ENCODE data around the gene USP12. TPM values are rescaled to one million over a fixed set of nuclear protein-coding genes. Genes with fewer than 3 reads are reported as not detected.
"Not testable (repeated sequence)": the region's sequence is repeated elsewhere in the genome, so short reads cannot be mapped to it uniquely, and the experiment has no call there.

The USP12 gene
- total RNA-seq, 2 donors from 2014 or later, result 22.6 to 40.5 TPM

GRCh38 chr13:27126859-27127258 is 44.8 kb downstream of the USP12 start:
- ATAC-seq (ENCODE audit: insufficient number of reproducible peaks, low FRiP score, low read depth) (no peak), DNase-seq (ENCODE audit: low spot score) (no peak)
- TF ChIP-seq CTCF (IDR thresholded peaks at IDR 0.05), result no peak
- H3K4me1 ChIP-seq (ENCODE audit: control insufficient read depth in 1 of 2, low read depth in 2 of 2), result peaks cover 24 to 67% of the 10 kb centered on the region in 2 donors
- no peaks in the 10 kb centered on the region for H3K36me3 ChIP-seq
- H3K27ac ChIP-seq, result no peak overlapping the region
- H3K9me3 ChIP-seq, result no peaks in the 10 kb centered on the region
- H3K4me3 ChIP-seq, result no peak overlapping the region
- H3K27me3 ChIP-seq (replicated peaks; ENCODE audit: insufficient read depth), result no peaks in the 10 kb centered on the region

GRCh38 chr13:27125357-27126282 is 46.0 kb downstream of the USP12 start:
- TF ChIP-seq CTCF (IDR thresholded peaks at IDR 0.05), result no peak

GRCh38 chr13:27124571-27124970 is 47.0 kb downstream of the USP12 start:
- peaks cover 18 to 67% of the 10 kb centered on the region in 2 donors for H3K4me1 ChIP-seq (ENCODE audit: control insufficient read depth in 1 of 2, low read depth in 2 of 2)
- ATAC-seq (ENCODE audit: insufficient number of reproducible peaks, low FRiP score, low read depth), result no peak

More at GRCh38 chr13:27125357-27126282, 46.0 kb downstream of the USP12 start:
- DNase-seq (ENCODE audit: low spot score) (no peak), ATAC-seq (ENCODE audit: insufficient number of reproducible peaks, low FRiP score, low read depth) (no peak)
- no peaks in the 10 kb centered on the region for H3K9me3 ChIP-seq
- H3K4me3 ChIP-seq, result no peak overlapping the region
- no peak overlapping the region for H3K27ac ChIP-seq
- peaks cover 20 to 67% of the 10 kb centered on the region in 2 donors for H3K4me1 ChIP-seq (ENCODE audit: control insufficient read depth in 1 of 2, low read depth in 2 of 2)
- no peaks in the 10 kb centered on the region for H3K27me3 ChIP-seq (replicated peaks; ENCODE audit: insufficient read depth)
- H3K36me3 ChIP-seq, result no peaks in the 10 kb centered on the region

GRCh38 chr13:27123445-27123844 is 48.2 kb downstream of the USP12 start:
- not testable (repeated sequence) for H3K27me3 ChIP-seq (replicated peaks; ENCODE audit: insufficient read depth); H3K27ac ChIP-seq; ATAC-seq (ENCODE audit: insufficient number of reproducible peaks, low FRiP score, low read depth); DNase-seq (ENCODE audit: low spot score); H3K9me3 ChIP-seq; H3K4me3 ChIP-seq; H3K36me3 ChIP-seq
- peaks cover 15 to 64% of the 10 kb centered on the region in 2 donors for H3K4me1 ChIP-seq (ENCODE audit: control insufficient read depth in 1 of 2, low read depth in 2 of 2)

More at GRCh38 chr13:27124571-27124970, 47.0 kb downstream of the USP12 start:
- Histone ChIP-seq H3K9me3 (no peaks in the 10 kb centered on the region), H3K4me3 (no peak overlapping the region), H3K27me3 (replicated peaks; ENCODE audit: insufficient read depth) (no peaks in the 10 kb centered on the region), H3K36me3 (no peaks in the 10 kb centered on the region), H3K27ac (no peak overlapping the region)
- DNase-seq (ENCODE audit: low spot score), result no peak
- TF ChIP-seq CTCF (IDR thresholded peaks at IDR 0.05), result no peak

GRCh38 chr13:27122036-27122435 is 49.6 kb downstream of the USP12 start:
- Histone ChIP-seq H3K27me3 (replicated peaks; ENCODE audit: insufficient read depth) (no peaks in the 10 kb centered on the region), H3K36me3 (no peaks in the 10 kb centered on the region), H3K27ac (no peak overlapping the region), H3K4me1 (ENCODE audit: control insufficient read depth in 1 of 2, low read depth in 2 of 2) (peaks cover 11 to 63% of the 10 kb centered on the region in 2 donors), H3K4me3 (no peak overlapping the region), H3K9me3 (no peaks in the 10 kb centered on the region)
- TF ChIP-seq CTCF (IDR thresholded peaks at IDR 0.05), result no peak
- DNase-seq (ENCODE audit: low spot score) (no peak), ATAC-seq (ENCODE audit: insufficient number of reproducible peaks, low FRiP score, low read depth) (no peak)
